ENCODE results near the gene PLEKHD1. TPM values are rescaled to one million over a fixed set of nuclear protein-coding genes. Genes with fewer than 3 reads are reported as not detected.

PLEKHD1 gene
- total and polyA plus RNA-seq, 2 donors (not counting 1 experiment from before 2014, with no cell fraction given) = under 0.01 to 0.01 TPM

GRCh38 chr14:69528143-69528542, 43.6 kb downstream of the PLEKHD1 start:
- H4K20me1 ChIP-seq (ENCODE audit: control insufficient read depth, extremely low read depth, insufficient read depth, low read length) = no peaks in the 10 kb centered on the region
- H3K27me3 ChIP-seq (ENCODE audit: control insufficient read depth, insufficient read depth, low read length) = peaks cover 35% of the 10 kb centered on the region
- H3K36me3 ChIP-seq (ENCODE audit: control insufficient read depth, insufficient read depth, low read length) = no peaks in the 10 kb centered on the region
- no peaks in the 10 kb centered on the region for H3K9me3 ChIP-seq (ENCODE audit: control insufficient read depth, insufficient read depth, low read depth, low read length)
- H3K27ac ChIP-seq (ENCODE audit: insufficient read depth, low read length) = no peak overlapping the region
- no peaks in the 10 kb centered on the region for H3K79me2 ChIP-seq (ENCODE audit: control insufficient read depth, insufficient read depth, low read length)
- H2AFZ ChIP-seq (ENCODE audit: low read length) = no peak overlapping the region
- H3K4me2 ChIP-seq (ENCODE audit: extremely low read depth, insufficient read depth, low read length) = no peak overlapping the region
- H3K4me1 ChIP-seq (ENCODE audit: control insufficient read depth, extremely low read depth, insufficient read depth, low read length) = no peaks in the 10 kb centered on the region
- H3K4me3 ChIP-seq (replicated peaks in 1 of 4; ENCODE audit: control extremely low read depth in 1 of 4, insufficient read depth in 1 of 4, low read depth in 3 of 4, low read length in 4 of 4) = no peak overlapping the region
- no peak for DNase-seq (ENCODE audit: low read depth in 2 of 2)
- no peak for TF ChIP-seq EZH2 (IDR thresholded peaks at IDR 0.05; ENCODE audit: low read length, missing control alignments)
- TF ChIP-seq, protein P1, sequence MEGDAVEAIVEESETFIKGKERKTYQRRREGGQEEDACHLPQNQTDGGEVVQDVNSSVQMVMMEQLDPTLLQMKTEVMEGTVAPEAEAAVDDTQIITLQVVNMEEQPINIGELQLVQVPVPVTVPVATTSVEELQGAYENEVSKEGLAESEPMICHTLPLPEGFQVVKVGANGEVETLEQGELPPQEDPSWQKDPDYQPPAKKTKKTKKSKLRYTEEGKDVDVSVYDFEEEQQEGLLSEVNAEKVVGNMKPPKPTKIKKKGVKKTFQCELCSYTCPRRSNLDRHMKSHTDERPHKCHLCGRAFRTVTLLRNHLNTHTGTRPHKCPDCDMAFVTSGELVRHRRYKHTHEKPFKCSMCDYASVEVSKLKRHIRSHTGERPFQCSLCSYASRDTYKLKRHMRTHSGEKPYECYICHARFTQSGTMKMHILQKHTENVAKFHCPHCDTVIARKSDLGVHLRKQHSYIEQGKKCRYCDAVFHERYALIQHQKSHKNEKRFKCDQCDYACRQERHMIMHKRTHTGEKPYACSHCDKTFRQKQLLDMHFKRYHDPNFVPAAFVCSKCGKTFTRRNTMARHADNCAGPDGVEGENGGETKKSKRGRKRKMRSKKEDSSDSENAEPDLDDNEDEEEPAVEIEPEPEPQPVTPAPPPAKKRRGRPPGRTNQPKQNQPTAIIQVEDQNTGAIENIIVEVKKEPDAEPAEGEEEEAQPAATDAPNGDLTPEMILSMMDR (conservative IDR thresholded peaks at IDR 0.05 in 1 of 2, IDR thresholded peaks at IDR 0.05 in 1 of 2; ENCODE audit: low read depth in 1 of 2, low read length in 2 of 2) = no peak
- H3K9ac ChIP-seq (ENCODE audit: insufficient read depth, low read length) = no peak overlapping the region

GRCh38 chr14:69528930-69529329, 44.4 kb downstream of the PLEKHD1 start:
- DNase-seq (ENCODE audit: low read depth in 2 of 2) = no peak
- Histone ChIP-seq H3K9ac (ENCODE audit: insufficient read depth, low read length) (no peak overlapping the region), H3K4me3 (replicated peaks in 1 of 4; ENCODE audit: control extremely low read depth in 1 of 4, insufficient read depth in 1 of 4, low read depth in 3 of 4, low read length in 4 of 4) (no peak overlapping the region), H3K4me1 (ENCODE audit: control insufficient read depth, extremely low read depth, insufficient read depth, low read length) (no peaks in the 10 kb centered on the region), H3K36me3 (ENCODE audit: control insufficient read depth, insufficient read depth, low read length) (no peaks in the 10 kb centered on the region), H3K27me3 (ENCODE audit: control insufficient read depth, insufficient read depth, low read length) (peaks cover 33% of the 10 kb centered on the region), H4K20me1 (ENCODE audit: control insufficient read depth, extremely low read depth, insufficient read depth, low read length) (no peaks in the 10 kb centered on the region), H2AFZ (ENCODE audit: low read length) (no peak overlapping the region), H3K79me2 (ENCODE audit: control insufficient read depth, insufficient read depth, low read length) (no peaks in the 10 kb centered on the region), H3K4me2 (ENCODE audit: extremely low read depth, insufficient read depth, low read length) (no peak overlapping the region), H3K9me3 (ENCODE audit: control insufficient read depth, insufficient read depth, low read depth, low read length) (no peaks in the 10 kb centered on the region), H3K27ac (ENCODE audit: insufficient read depth, low read length) (no peak overlapping the region)
- TF ChIP-seq EZH2 (IDR thresholded peaks at IDR 0.05; ENCODE audit: low read length, missing control alignments) = no peak

DNA sequence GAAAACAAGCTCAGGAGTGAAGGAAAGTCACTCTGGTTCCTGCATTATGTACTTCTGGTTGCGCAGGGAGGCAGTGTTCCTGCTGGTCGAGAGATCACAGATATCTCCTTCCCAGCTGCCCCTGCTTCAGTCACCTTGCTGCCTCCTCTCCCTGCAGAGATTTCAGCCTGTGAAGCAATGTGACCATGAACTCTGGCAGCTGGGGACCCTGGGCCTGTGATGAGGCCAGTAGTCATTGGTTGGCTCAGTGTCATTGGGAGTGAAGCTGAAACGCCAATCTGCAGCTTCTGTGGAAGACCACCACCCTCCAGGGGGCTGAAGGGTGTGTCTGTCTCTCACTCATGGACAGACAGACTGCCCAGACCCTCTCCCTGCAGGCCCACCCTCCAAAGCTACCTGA, 45.0 kb downstream of the PLEKHD1 start:
- DNase-seq (ENCODE audit: low read depth in 2 of 2) = no peak
- Histone ChIP-seq H3K9me3 (ENCODE audit: control insufficient read depth, insufficient read depth, low read depth, low read length) (no peaks in the 10 kb centered on the region), H3K36me3 (ENCODE audit: control insufficient read depth, insufficient read depth, low read length) (no peaks in the 10 kb centered on the region), H3K4me3 (replicated peaks in 1 of 4; ENCODE audit: control extremely low read depth in 1 of 4, insufficient read depth in 1 of 4, low read depth in 3 of 4, low read length in 4 of 4) (no peak overlapping the region), H3K4me2 (ENCODE audit: extremely low read depth, insufficient read depth, low read length) (no peak overlapping the region), H3K27me3 (ENCODE audit: control insufficient read depth, insufficient read depth, low read length) (peaks cover 31% of the 10 kb centered on the region), H3K79me2 (ENCODE audit: control insufficient read depth, insufficient read depth, low read length) (no peaks in the 10 kb centered on the region), H3K27ac (ENCODE audit: insufficient read depth, low read length) (no peak overlapping the region), H4K20me1 (ENCODE audit: control insufficient read depth, extremely low read depth, insufficient read depth, low read length) (no peaks in the 10 kb centered on the region), H2AFZ (ENCODE audit: low read length) (no peak overlapping the region), H3K9ac (ENCODE audit: insufficient read depth, low read length) (no peak overlapping the region), H3K4me1 (ENCODE audit: control insufficient read depth, extremely low read depth, insufficient read depth, low read length) (no peaks in the 10 kb centered on the region)
- TF ChIP-seq EZH2 (IDR thresholded peaks at IDR 0.05; ENCODE audit: low read length, missing control alignments) = no peak
- TF ChIP-seq, protein P1 (conservative IDR thresholded peaks at IDR 0.05 in 1 of 2, IDR thresholded peaks at IDR 0.05 in 1 of 2; ENCODE audit: low read depth in 1 of 2, low read length in 2 of 2) = no peak

All from fibroblast of lung (primary cell).